ENCODE results near the gene COA1.

COA1 gene

DNA sequence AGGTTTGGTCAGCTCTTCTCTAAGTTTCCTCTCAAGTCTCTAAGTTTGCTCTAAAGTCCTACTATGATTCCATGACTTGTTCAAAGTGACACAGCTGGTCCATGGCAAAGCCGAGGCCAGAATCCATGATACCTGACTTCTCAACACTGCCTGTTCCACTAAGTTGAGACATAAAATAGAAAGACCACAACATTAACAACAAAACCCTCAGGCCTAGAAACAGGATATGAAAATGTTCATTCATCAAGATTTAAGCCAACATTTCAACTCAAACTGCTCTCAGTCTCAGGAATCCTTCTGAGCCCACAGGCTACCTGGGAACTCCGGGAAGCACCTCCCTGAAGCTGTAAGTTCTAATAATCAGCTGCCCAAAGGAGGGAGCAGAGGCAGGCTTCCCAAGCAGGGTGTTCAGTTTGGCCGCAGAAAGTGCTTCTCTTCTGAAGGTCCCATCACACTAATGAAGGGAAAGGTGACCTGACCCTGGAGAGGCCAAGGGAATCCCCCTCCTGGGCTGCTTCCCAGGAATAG, 83.6 kb downstream of the COA1 start:
- POLR2A ChIA-PET, result interaction anchor here (1.0 kb wide), 1 partner anchor 13 kb away, joined by 3 read pairs; no protein-coding TSS in a partner anchor
- TF ChIP-seq, protein P1, sequence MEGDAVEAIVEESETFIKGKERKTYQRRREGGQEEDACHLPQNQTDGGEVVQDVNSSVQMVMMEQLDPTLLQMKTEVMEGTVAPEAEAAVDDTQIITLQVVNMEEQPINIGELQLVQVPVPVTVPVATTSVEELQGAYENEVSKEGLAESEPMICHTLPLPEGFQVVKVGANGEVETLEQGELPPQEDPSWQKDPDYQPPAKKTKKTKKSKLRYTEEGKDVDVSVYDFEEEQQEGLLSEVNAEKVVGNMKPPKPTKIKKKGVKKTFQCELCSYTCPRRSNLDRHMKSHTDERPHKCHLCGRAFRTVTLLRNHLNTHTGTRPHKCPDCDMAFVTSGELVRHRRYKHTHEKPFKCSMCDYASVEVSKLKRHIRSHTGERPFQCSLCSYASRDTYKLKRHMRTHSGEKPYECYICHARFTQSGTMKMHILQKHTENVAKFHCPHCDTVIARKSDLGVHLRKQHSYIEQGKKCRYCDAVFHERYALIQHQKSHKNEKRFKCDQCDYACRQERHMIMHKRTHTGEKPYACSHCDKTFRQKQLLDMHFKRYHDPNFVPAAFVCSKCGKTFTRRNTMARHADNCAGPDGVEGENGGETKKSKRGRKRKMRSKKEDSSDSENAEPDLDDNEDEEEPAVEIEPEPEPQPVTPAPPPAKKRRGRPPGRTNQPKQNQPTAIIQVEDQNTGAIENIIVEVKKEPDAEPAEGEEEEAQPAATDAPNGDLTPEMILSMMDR (IDR thresholded peaks at IDR 0.05; ENCODE audit: insufficient read depth, low read length, missing control alignments), result no peak
- H3K4me3 ChIP-seq (ENCODE audit: low read depth, low read length), result no peak overlapping the region
- CTCF ChIA-PET, result interaction anchor here (4.9 to 5.1 kb wide), 2 partner anchors 55 to 63 kb away, joined by 36 to 38 read pairs; partner anchors contain the start of gene STK17A
- no peak for DNase-seq (ENCODE audit: low read depth, low spot score)

DNA sequence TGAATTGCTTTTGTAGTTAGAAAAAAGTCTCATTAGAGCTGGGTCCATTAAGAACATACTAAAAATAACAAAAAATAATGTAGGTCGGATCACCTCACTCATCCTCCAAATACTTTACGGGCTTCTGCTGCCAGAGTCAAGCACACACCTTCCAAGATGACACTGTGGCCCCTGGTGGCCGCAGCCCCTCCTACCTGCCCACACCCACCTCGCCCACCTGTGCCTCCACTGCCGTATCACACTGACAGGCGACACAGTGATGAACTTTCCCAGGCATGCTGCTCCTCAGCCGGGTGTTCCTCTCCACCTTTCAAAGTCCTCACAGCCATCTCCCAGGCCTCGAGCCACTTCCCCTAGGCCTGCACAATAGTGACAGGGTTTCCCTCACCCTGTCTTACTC, 85.5 kb downstream of the COA1 start:
- H3K4me3 ChIP-seq (ENCODE audit: low read depth, low read length), result no peak overlapping the region
- POLR2A ChIA-PET, result no interaction called here
- CTCF ChIA-PET, result interaction anchor here (0.9 to 5.1 kb wide), 4 partner anchors 57 to 196 kb away, joined by 3 to 38 read pairs (median 20); partner anchors contain the start of gene STK17A
- TF ChIP-seq, protein P1 (IDR thresholded peaks at IDR 0.05; ENCODE audit: insufficient read depth, low read length, missing control alignments), result no peak
- DNase-seq (ENCODE audit: low read depth, low spot score), result no peak

DNA sequence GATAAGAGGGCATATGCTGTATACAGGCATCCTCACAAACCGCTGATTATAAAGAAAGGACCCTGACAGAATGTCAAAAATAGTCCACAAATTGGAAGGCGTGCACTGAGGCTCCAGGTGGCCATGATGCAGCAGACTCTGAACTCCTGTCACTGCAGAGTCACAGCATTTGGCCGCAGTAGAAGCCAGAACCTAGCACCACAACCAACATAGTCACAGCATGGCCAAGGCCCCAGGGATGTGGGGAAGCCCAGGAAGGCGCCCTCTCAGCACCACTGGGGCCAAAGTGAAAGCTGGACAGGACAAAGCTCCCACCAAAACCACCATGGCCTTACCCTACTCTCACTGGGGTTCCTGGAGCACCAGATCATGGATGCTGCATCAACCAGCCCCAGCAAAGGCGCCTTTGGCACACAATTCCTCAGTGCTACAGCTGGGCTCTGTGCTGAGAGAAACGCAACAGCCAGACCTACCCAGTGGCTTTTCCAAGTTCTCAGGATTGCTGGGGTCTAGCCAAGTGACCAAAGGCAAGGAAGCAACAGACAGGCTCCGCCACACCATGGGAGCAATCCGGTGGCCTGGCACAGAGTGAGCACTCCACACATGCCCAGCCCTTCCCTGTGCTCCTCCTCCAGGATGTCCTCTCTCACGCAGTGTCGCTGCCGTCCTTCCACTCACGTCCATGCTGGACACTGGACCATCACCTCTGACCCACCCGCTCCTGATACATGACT, 86.3 kb downstream of the COA1 start:
- no peak for DNase-seq (ENCODE audit: low read depth, low spot score)
- CTCF ChIA-PET, result no interaction called here
- POLR2A ChIA-PET, result no interaction called here

DNA sequence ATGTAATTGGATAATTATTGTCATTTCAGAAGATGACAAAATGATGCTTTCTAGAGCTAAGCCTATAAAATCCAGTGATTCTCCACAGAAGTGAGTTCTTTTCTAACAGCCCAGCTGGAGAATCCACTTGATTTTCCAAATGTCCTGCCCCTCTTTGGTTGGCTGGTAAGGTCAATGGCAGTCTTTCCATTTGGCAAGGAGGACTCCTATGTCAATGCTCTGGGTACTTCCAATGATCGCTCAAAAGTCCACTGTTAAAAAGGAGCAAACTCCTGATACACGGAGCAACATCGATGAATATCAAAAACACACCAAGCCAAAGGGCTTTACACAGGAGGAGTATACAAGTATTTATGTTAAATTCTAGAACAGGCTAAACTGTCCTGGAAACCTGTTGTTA, 88.6 kb downstream of the COA1 start:
- H3K4me3 ChIP-seq (ENCODE audit: low read depth, low read length), result no peak overlapping the region
- TF ChIP-seq, protein P1 (IDR thresholded peaks at IDR 0.05; ENCODE audit: insufficient read depth, low read length, missing control alignments), result no peak
- ChIA-PET POLR2A (interaction anchor here (0.8 to 1.2 kb wide), 2 partner anchors 8 to 58 kb away, joined by 3 to 4 read pairs; partner anchors contain the start of gene STK17A), CTCF (interaction anchor here (1.0 to 3.3 kb wide), 4 partner anchors 21 to 59 kb away, joined by 3 to 33 read pairs (median 12); partner anchors contain the start of gene STK17A)
- DNase-seq (ENCODE audit: low read depth, low spot score), result no peak

More for the DNA sequence above, 86.3 kb downstream of the COA1 start:
- no peak overlapping the region for H3K4me3 ChIP-seq (ENCODE audit: low read depth, low read length)
- TF ChIP-seq, protein P1 (IDR thresholded peaks at IDR 0.05; ENCODE audit: insufficient read depth, low read length, missing control alignments), result no peak

DNA sequence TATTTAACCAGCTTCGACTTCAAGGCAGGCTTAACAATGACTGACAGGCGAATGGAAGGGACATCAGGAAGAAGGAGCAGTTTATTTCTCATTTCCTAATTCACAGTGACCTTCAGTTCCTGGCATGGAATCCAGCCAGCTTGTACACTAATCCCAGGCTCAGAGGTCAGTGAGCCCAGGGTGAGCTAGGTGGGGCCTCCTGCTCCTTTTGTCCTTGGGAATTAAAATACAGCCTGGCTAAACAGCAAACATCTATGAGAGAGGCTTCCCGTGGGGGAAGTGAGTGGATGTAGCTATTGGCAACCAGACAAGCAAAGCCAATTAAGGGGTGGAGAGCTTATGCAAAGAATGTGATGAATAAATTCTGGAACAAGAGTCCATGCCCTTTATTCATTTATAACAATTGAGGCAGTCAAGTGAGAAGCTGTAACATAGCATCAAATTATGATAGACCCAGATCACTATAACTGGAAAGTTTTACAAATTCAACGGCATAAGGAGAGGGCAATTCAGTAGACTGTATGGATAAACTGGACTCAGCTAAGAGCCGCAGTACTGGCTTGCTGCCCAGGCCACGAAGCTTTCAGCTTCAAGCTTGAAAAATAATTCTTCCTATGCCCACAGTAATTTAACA, 89.3 kb downstream of the COA1 start:
- CTCF ChIA-PET, result interaction anchor here (1.0 to 3.3 kb wide), 6 partner anchors 10 to 60 kb away, joined by 3 to 33 read pairs (median 6); partner anchors contain the start of gene STK17A
- TF ChIP-seq, protein P1 (IDR thresholded peaks at IDR 0.05; ENCODE audit: insufficient read depth, low read length, missing control alignments), result no peak
- no peak overlapping the region for H3K4me3 ChIP-seq (ENCODE audit: low read depth, low read length)
- POLR2A ChIA-PET, result interaction anchor here (0.8 to 1.2 kb wide), 3 partner anchors 8 to 57 kb away, joined by 3 to 4 read pairs (median 3); partner anchors contain the start of gene STK17A
- DNase-seq (ENCODE audit: low read depth, low spot score), result no peak
